HEK293T (cell line): ENCODE results near the gene CDHR3.

Experiments used
- CTCF ChIA-PET: fragments of 350-600 bp; formaldehyde crosslinking; extraction: SDS; loops from one replicate; lab custom pipeline; 2021; ENCODE audit warnings: antibody characterized with exemption, inconsistent platforms; lab: Yijun Ruan, JAX
- POLR2A ChIA-PET: fragments of 350-600 bp; formaldehyde crosslinking; extraction: SDS; loops from one replicate; lab custom pipeline; 2020; ENCODE audit warnings: antibody characterized with exemption, inconsistent platforms; lab: Yijun Ruan, JAX
- DNase-seq: peaks from one replicate; pipeline ENCODE4 v3.0.0; 2012; ENCODE audit warnings: mixed read lengths; ENCODE audit errors: extremely low spot score
- ARNT ChIP-seq: fragments of 450-650 bp; IDR thresholded peaks from 2 replicates; pipeline ENCODE4 v1.6.1; 2017; ENCODE audit warnings: mild to moderate bottlenecking
- BHLHE40 ChIP-seq: fragments of 450-650 bp; IDR thresholded peaks from 2 replicates; pipeline ENCODE4 v1.6.1; 2016; ENCODE audit warnings: mild to moderate bottlenecking, moderate library complexity, borderline replicate concordance
- CTBP1 ChIP-seq: fragments of 450-650 bp; IDR thresholded peaks from 2 replicates; pipeline ENCODE4 v1.6.1; 2016; ENCODE audit warnings: borderline replicate concordance
- ELF4 ChIP-seq: fragments of 450-650 bp; IDR thresholded peaks from 2 replicates; pipeline ENCODE4 v1.6.1; 2017; ENCODE audit warnings: antibody characterized with exemption
- FOXA1 ChIP-seq: fragments of 450-650 bp; IDR thresholded peaks from 2 replicates; pipeline ENCODE4 v1.6.1; 2016; ENCODE audit warnings: mild to moderate bottlenecking
- FOXK2 ChIP-seq: fragments of 450-650 bp; IDR thresholded peaks from 2 replicates; pipeline ENCODE4 v1.6.1; 2016; ENCODE audit warnings: mild to moderate bottlenecking
- FOXM1 ChIP-seq: fragments of 450-650 bp; IDR thresholded peaks from 2 replicates; pipeline ENCODE4 v1.6.1; 2017; ENCODE audit warnings: mild to moderate bottlenecking, borderline replicate concordance
- HDGF ChIP-seq: fragments of 450-650 bp; IDR thresholded peaks from 2 replicates; pipeline ENCODE4 v1.6.1; 2017; ENCODE audit warnings: antibody characterized with exemption, borderline replicate concordance
- L3MBTL2 ChIP-seq: fragments of 450-650 bp; conservative IDR thresholded peaks from 2 replicates; pipeline ENCODE4 v1.6.1; 2016; ENCODE audit warnings: mild to moderate bottlenecking
- LEF1 ChIP-seq: fragments of 450-650 bp; IDR thresholded peaks from 2 replicates; pipeline ENCODE4 v1.6.1; 2017; ENCODE audit warnings: mild to moderate bottlenecking, borderline replicate concordance
- NFRKB ChIP-seq: fragments of 450-650 bp; IDR thresholded peaks from 2 replicates; pipeline ENCODE4 v1.6.1; 2016; ENCODE audit warnings: mild to moderate bottlenecking, moderate library complexity
- PKNOX1 ChIP-seq: fragments of 450-650 bp; IDR thresholded peaks from 2 replicates; pipeline ENCODE4 v1.6.1; 2016
- SP1 ChIP-seq: fragments of 450-650 bp; IDR thresholded peaks from 2 replicates; pipeline ENCODE4 v1.6.1; 2017
- SUZ12 ChIP-seq: fragments of 450-650 bp; IDR thresholded peaks from 2 replicates; pipeline ENCODE4 v1.6.1; 2016; ENCODE audit warnings: mild to moderate bottlenecking
- TARDBP ChIP-seq: fragments of 450-650 bp; IDR thresholded peaks from 2 replicates; pipeline ENCODE4 v1.6.1; 2016
- ZNF384 ChIP-seq: fragments of 450-650 bp; IDR thresholded peaks from 2 replicates; pipeline ENCODE4 v1.6.1; 2016

CDHR3 gene

GRCh38 chr7:106032295-106032694, 69.2 kb downstream of the CDHR3 start:
- TF ChIP-seq CTBP1 = no peak
- no peak for TF ChIP-seq BHLHE40
- TF ChIP-seq ZNF384 = no peak
- ChIA-PET CTCF (interaction anchor here (1.0 kb wide), 1 partner anchor 10 kb away, joined by 3 read pairs; no protein-coding TSS in a partner anchor), POLR2A (no interaction called here)
- no peak for DNase-seq

DNA sequence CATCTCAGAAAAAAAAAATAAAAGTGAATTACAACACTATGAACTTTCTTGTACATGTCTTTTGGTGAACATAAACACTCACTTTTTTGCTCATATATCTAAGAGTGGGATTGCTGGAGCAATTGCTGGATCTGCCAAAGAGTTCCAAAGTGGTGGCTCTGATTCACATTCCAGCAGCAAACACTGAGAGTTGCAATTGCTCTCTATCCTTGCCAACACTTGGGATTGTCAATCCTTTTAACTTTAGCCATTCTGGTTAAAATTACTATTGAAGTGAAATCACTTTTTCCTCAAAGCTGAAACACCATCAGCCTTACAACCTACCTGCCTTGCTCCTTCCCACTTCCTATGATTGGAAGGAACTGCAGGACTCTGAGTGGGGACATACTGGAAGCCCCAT, 70.7 kb downstream of the CDHR3 start:
- TF ChIP-seq HDGF = no peak
- TF ChIP-seq SUZ12 = no peak
- TF ChIP-seq FOXA1 = no peak
- TF ChIP-seq ARNT = no peak
- TF ChIP-seq LEF1 = no peak
- no peak for TF ChIP-seq PKNOX1
- no peak for TF ChIP-seq ELF4
- no peak for TF ChIP-seq FOXK2
- no peak for TF ChIP-seq NFRKB
- no peak for TF ChIP-seq TARDBP
- no peak for TF ChIP-seq FOXM1
- TF ChIP-seq CTBP1 = no peak
- TF ChIP-seq L3MBTL2 = no peak
- no peak for TF ChIP-seq SP1
- TF ChIP-seq BHLHE40 = no peak
- ChIA-PET POLR2A (no interaction called here), CTCF (interaction anchor here (1.2 kb wide), 1 partner anchor 269 kb away, joined by 4 read pairs; no protein-coding TSS in a partner anchor)
- no peak for DNase-seq

- POLR2A ChIA-PET = no interaction called here
- CTCF ChIA-PET = interaction anchor here (1.2 kb wide), 1 partner anchor 269 kb away, joined by 4 read pairs; no protein-coding TSS in a partner anchor
- TF ChIP-seq SUZ12 = no peak
- no peak for DNase-seq
Measured at GRCh38 chr7:106034383-106034782, 71.3 kb downstream of the CDHR3 start.

GRCh38 chr7:106035568-106035967, 72.5 kb downstream of the CDHR3 start:
- ChIA-PET POLR2A (no interaction called here), CTCF (no interaction called here)
- TF ChIP-seq ZNF384 (no peak), ARNT (no peak), SUZ12 (no peak), SP1 (no peak)
- no peak for DNase-seq

DNA sequence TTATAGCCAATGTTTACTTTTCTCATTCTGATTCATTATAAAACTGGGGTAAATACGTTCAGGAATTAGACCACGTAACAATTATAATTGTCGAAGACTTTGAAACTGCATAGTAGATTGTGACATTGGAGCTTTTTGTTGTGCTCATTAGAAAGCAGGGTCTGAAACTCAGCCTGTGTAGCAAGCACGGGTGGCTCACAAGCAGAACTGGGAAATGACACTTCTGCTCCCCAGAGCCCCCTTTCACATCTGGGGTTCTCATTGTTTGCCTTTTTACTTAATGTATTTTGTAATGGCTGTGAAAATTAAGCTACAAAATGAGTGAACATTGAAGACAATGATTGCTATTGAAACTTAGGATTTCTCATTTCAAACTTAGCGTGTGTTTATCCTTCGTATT, 72.9 kb downstream of the CDHR3 start:
- ChIA-PET POLR2A (no interaction called here), CTCF (no interaction called here)
- no peak for TF ChIP-seq L3MBTL2
- TF ChIP-seq TARDBP = no peak
- TF ChIP-seq FOXK2 = no peak
- TF ChIP-seq ELF4 = no peak
- no peak for TF ChIP-seq CTBP1
- TF ChIP-seq ZNF384 = no peak
- no peak for TF ChIP-seq PKNOX1
- no peak for TF ChIP-seq FOXM1
- TF ChIP-seq SUZ12 = no peak
- TF ChIP-seq FOXA1 = no peak
- no peak for DNase-seq

GRCh38 chr7:106037489-106038176, 74.6 kb downstream of the CDHR3 start:
- DNase-seq = no peak
- ChIA-PET POLR2A (no interaction called here), CTCF (interaction anchor here (1.3 kb wide), 1 partner anchor 11 kb away, joined by 3 read pairs; no protein-coding TSS in a partner anchor)
- TF ChIP-seq CTBP1 = no peak
- TF ChIP-seq SP1 = no peak
- TF ChIP-seq FOXM1 = no peak
- no peak for TF ChIP-seq LEF1
- TF ChIP-seq PKNOX1 = no peak

- TF ChIP-seq SP1 = no peak
- TF ChIP-seq NFRKB = no peak
- no peak for TF ChIP-seq TARDBP
- no peak for TF ChIP-seq PKNOX1
- no peak for TF ChIP-seq FOXM1
- ChIA-PET CTCF (no interaction called here), POLR2A (no interaction called here)
- no peak for DNase-seq
Measured at GRCh38 chr7:106038289-106038688, 75.2 kb downstream of the CDHR3 start.
